ENCODE data around the gene PCSK5.

The PCSK5 gene

DNA sequence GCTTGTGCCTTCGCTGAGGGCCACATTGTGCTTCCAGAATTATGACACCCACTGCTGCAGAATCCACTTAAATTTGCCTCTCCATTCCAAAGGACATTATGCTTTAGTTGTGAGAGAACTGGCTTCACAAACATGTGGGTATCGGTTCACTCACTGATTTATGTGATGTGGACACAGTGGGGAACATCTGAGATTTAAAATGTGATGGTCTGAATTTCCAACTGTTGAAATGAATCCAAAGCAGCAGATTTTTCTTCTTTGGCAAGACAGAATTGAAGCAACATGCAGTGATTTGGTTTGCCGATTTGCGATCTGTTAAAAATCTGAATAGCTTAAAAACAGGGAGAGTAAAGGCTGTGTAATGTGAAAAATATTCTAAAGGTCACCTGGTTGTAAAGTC lies 20.3 kb downstream of the PCSK5 start:
- H3K27me3 ChIP-seq (ENCODE audit: low read length), result no peaks in the 10 kb centered on the region
- no peak overlapping the region for H3K9ac ChIP-seq (ENCODE audit: low read length)
- no peaks in the 10 kb centered on the region for H4K20me1 ChIP-seq (ENCODE audit: low read depth, low read length)
- no peaks in the 10 kb centered on the region for H3K36me3 ChIP-seq (ENCODE audit: low read length)
- no peaks in the 10 kb centered on the region for H3K9me2 ChIP-seq (replicated peaks; ENCODE audit: insufficient read depth, low read length)
- H3K79me2 ChIP-seq (ENCODE audit: insufficient read depth, low read length), result no peaks in the 10 kb centered on the region
- H3K4me3 ChIP-seq (ENCODE audit: insufficient read depth, low read length, poor library complexity, severe bottlenecking), result no peak overlapping the region
- no peaks in the 10 kb centered on the region for H3K9me3 ChIP-seq (ENCODE audit: insufficient read depth, low read length)
- H3F3A ChIP-seq (ENCODE audit: insufficient read depth), result no peaks in the 10 kb centered on the region
- no peak overlapping the region for H2AFZ ChIP-seq (ENCODE audit: low read depth, low read length, severe bottlenecking)
- H3K27ac ChIP-seq (ENCODE audit: low read depth, low read length), result no peak overlapping the region
- H3K4me2 ChIP-seq (ENCODE audit: low read depth, low read length, poor library complexity, severe bottlenecking), result no peak overlapping the region
- no peak for TF ChIP-seq EZH2phosphoT487 (conservative IDR thresholded peaks at IDR 0.05; ENCODE audit: low read length)
- TF ChIP-seq, protein P1, sequence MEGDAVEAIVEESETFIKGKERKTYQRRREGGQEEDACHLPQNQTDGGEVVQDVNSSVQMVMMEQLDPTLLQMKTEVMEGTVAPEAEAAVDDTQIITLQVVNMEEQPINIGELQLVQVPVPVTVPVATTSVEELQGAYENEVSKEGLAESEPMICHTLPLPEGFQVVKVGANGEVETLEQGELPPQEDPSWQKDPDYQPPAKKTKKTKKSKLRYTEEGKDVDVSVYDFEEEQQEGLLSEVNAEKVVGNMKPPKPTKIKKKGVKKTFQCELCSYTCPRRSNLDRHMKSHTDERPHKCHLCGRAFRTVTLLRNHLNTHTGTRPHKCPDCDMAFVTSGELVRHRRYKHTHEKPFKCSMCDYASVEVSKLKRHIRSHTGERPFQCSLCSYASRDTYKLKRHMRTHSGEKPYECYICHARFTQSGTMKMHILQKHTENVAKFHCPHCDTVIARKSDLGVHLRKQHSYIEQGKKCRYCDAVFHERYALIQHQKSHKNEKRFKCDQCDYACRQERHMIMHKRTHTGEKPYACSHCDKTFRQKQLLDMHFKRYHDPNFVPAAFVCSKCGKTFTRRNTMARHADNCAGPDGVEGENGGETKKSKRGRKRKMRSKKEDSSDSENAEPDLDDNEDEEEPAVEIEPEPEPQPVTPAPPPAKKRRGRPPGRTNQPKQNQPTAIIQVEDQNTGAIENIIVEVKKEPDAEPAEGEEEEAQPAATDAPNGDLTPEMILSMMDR (IDR thresholded peaks at IDR 0.05; ENCODE audit: insufficient read depth, low read length, poor library complexity, severe bottlenecking), result no peak

DNA sequence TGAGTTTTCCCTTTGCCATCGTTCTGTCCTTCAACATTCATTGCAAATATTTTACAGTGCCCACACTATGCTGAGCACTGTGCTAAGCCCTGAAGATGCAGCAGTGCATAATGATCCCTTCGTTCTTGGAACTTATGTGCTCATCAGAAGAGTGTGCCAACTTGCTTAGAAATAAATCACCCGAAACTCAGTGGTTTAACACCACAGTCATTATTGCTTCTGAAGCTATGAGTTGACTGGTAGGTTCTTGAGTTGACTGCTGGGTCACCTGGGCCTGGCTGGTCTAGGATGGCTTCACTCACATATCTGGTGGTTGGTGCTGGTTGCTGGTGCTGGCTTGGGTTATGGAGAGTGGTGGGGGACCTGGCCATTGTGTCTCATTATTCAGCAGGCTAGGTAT lies 20.9 kb downstream of the PCSK5 start:
- Histone ChIP-seq H3F3A (ENCODE audit: insufficient read depth) (no peaks in the 10 kb centered on the region), H3K27me3 (ENCODE audit: low read length) (no peaks in the 10 kb centered on the region), H3K79me2 (ENCODE audit: insufficient read depth, low read length) (no peaks in the 10 kb centered on the region)

DNA sequence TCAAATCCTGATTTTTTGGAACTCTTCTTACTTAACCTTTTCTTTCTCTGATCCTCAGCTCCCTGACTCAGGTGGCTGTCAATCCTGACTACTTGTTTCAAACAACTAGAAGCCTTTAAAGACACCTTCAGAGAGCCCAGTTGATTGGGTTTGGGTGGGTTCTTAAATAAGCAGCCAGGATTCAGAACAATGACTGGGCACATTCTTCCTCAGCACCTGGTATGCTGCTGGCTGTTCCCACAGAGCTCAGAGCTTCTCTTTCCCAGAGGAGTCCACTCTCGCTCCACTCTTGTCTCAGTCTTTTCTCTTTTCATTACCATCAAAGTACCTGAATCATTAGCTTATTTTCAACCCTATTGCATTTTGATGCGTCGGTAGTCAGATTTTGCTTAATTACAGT lies 22.5 kb downstream of the PCSK5 start:
- Histone ChIP-seq H3K9me3 (ENCODE audit: insufficient read depth, low read length) (no peaks in the 10 kb centered on the region), H3K27me3 (ENCODE audit: low read length) (no peaks in the 10 kb centered on the region), H2AFZ (ENCODE audit: low read depth, low read length, severe bottlenecking) (no peak overlapping the region), H3K9ac (ENCODE audit: low read length) (no peak overlapping the region), H3K4me3 (ENCODE audit: insufficient read depth, low read length, poor library complexity, severe bottlenecking) (no peak overlapping the region), H3K9me2 (replicated peaks; ENCODE audit: insufficient read depth, low read length) (no peaks in the 10 kb centered on the region), H3K79me2 (ENCODE audit: insufficient read depth, low read length) (no peaks in the 10 kb centered on the region), H3K27ac (ENCODE audit: low read depth, low read length) (no peak overlapping the region), H4K20me1 (ENCODE audit: low read depth, low read length) (no peaks in the 10 kb centered on the region), H3F3A (ENCODE audit: insufficient read depth) (no peaks in the 10 kb centered on the region), H3K36me3 (ENCODE audit: low read length) (no peaks in the 10 kb centered on the region), H3K4me2 (ENCODE audit: low read depth, low read length, poor library complexity, severe bottlenecking) (no peak overlapping the region)
- no peak for TF ChIP-seq EZH2phosphoT487 (conservative IDR thresholded peaks at IDR 0.05; ENCODE audit: low read length)
- TF ChIP-seq, protein P1 (IDR thresholded peaks at IDR 0.05; ENCODE audit: insufficient read depth, low read length, poor library complexity, severe bottlenecking), result no peak

More for the DNA sequence above, 20.9 kb downstream of the PCSK5 start:
- H3K4me3 ChIP-seq (ENCODE audit: insufficient read depth, low read length, poor library complexity, severe bottlenecking), result no peak overlapping the region
- H4K20me1 ChIP-seq (ENCODE audit: low read depth, low read length), result no peaks in the 10 kb centered on the region
- H3K9ac ChIP-seq (ENCODE audit: low read length), result no peak overlapping the region
- TF ChIP-seq, protein P1 (IDR thresholded peaks at IDR 0.05; ENCODE audit: insufficient read depth, low read length, poor library complexity, severe bottlenecking), result no peak
- H3K9me2 ChIP-seq (replicated peaks; ENCODE audit: insufficient read depth, low read length), result no peaks in the 10 kb centered on the region
- H2AFZ ChIP-seq (ENCODE audit: low read depth, low read length, severe bottlenecking), result no peak overlapping the region
- H3K36me3 ChIP-seq (ENCODE audit: low read length), result no peaks in the 10 kb centered on the region
- H3K4me2 ChIP-seq (ENCODE audit: low read depth, low read length, poor library complexity, severe bottlenecking), result no peak overlapping the region
- H3K27ac ChIP-seq (ENCODE audit: low read depth, low read length), result no peak overlapping the region
- no peaks in the 10 kb centered on the region for H3K9me3 ChIP-seq (ENCODE audit: insufficient read depth, low read length)

DNA sequence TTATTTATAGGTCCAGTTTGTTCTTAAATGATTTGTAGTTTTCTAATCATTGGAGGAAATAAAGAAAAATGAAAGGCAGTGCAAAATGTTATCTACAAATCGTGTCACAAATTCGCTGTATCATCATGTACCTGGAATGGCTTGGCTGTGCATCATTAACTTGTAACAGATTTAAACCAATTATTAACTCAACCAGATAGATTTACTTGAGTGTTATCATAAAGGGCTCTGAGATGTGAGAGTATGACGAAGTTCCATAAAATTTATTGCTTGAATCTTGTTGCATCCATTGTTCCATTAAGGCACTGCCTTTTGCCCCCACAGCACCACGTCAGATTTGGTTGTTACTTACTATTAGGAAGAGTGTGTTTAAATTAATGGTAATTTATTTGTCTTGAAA lies 23.5 kb downstream of the PCSK5 start:
- Histone ChIP-seq H3K4me2 (ENCODE audit: low read depth, low read length, poor library complexity, severe bottlenecking) (no peak overlapping the region), H2AFZ (ENCODE audit: low read depth, low read length, severe bottlenecking) (no peak overlapping the region), H3K9me3 (ENCODE audit: insufficient read depth, low read length) (no peaks in the 10 kb centered on the region), H3K4me3 (ENCODE audit: insufficient read depth, low read length, poor library complexity, severe bottlenecking) (no peak overlapping the region), H3K36me3 (ENCODE audit: low read length) (no peaks in the 10 kb centered on the region), H3K9me2 (replicated peaks; ENCODE audit: insufficient read depth, low read length) (no peaks in the 10 kb centered on the region), H3K27ac (ENCODE audit: low read depth, low read length) (no peak overlapping the region), H3F3A (ENCODE audit: insufficient read depth) (no peaks in the 10 kb centered on the region), H3K9ac (ENCODE audit: low read length) (no peak overlapping the region), H3K79me2 (ENCODE audit: insufficient read depth, low read length) (no peaks in the 10 kb centered on the region), H4K20me1 (ENCODE audit: low read depth, low read length) (no peaks in the 10 kb centered on the region), H3K27me3 (ENCODE audit: low read length) (no peaks in the 10 kb centered on the region)
- no peak for TF ChIP-seq EZH2phosphoT487 (conservative IDR thresholded peaks at IDR 0.05; ENCODE audit: low read length)
- TF ChIP-seq, protein P1 (IDR thresholded peaks at IDR 0.05; ENCODE audit: insufficient read depth, low read length, poor library complexity, severe bottlenecking), result no peak
